B cell (primary cell): ENCODE results near the gene SFT2D1.

Experiments used
- CTCF ChIP-seq: fragments of 200-600 bp; IDR thresholded peaks from one replicate; pipeline ENCODE4 v1.8.0; 2022; ENCODE audit warnings: antibody characterized with exemption, mild to moderate bottlenecking
- EZH2 ChIP-seq: IDR thresholded peaks from 2 replicates; pipeline ENCODE4 v1.6.1; 2012; ENCODE audit warnings: borderline replicate concordance, low read depth, mild to moderate bottlenecking, moderate library complexity, low read length; ENCODE audit not compliant: insufficient read depth, poor library complexity, severe bottlenecking

- TF ChIP-seq CTCF (no peak), EZH2 (no peak)
Measured at GRCh38 chr6:166375013-166375412, 32.7 kb upstream of the SFT2D1 start.
